Measurements from ENCODE around the gene SUCNR1.
"Not testable (repeated sequence)": the region's sequence is repeated elsewhere in the genome, so short reads cannot be mapped to it uniquely, and the experiment has no call there.

The SUCNR1 gene

DNA sequence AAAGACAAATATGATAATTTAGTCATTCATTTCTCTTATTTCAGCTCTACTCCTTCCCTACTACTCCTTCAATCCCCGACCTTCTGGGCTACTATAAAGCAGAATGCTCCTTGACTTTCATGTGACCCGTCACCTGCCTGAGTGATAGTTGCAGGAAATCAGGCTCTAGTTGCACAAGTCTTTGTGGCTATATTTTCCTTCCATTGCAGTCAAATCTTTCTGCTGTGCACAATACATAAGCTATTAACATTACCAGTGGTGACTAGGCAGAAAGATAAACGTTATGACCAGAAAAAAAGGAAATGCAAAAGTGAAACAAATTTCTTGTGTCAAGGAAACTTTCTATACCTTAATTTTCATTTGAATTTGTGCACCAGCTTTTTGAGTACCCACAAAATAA is 2.3 kb downstream of the SUCNR1 start:
- Histone ChIP-seq H3K36me3 (ENCODE audit: insufficient read depth, insufficient read length, low read length) (no peaks in the 10 kb centered on the region), H3K27me3 (ENCODE audit: insufficient read depth, insufficient read length) (no peaks in the 10 kb centered on the region), H3K9me3 (ENCODE audit: insufficient read depth, low read length) (no peaks in the 10 kb centered on the region), H3K9ac (ENCODE audit: insufficient read length, low read depth) (no peak overlapping the region), H3K4me1 (ENCODE audit: insufficient read depth, insufficient read length) (no peaks in the 10 kb centered on the region), H3K4me3 (ENCODE audit: insufficient read length, low read depth) (no peak overlapping the region)
- TF ChIP-seq SUZ12 (IDR thresholded peaks at IDR 0.05; ENCODE audit: extremely low read depth, insufficient read depth, insufficient read length), result no peak
- TF ChIP-seq YY1 (IDR thresholded peaks at IDR 0.05; ENCODE audit: insufficient read depth, insufficient read length), result no peak
- TF ChIP-seq ZNF274 (IDR thresholded peaks at IDR 0.05; ENCODE audit: low read depth, low read length), result no peak
- DNase-seq (ENCODE audit: low read depth, low spot score), result no peak

DNA sequence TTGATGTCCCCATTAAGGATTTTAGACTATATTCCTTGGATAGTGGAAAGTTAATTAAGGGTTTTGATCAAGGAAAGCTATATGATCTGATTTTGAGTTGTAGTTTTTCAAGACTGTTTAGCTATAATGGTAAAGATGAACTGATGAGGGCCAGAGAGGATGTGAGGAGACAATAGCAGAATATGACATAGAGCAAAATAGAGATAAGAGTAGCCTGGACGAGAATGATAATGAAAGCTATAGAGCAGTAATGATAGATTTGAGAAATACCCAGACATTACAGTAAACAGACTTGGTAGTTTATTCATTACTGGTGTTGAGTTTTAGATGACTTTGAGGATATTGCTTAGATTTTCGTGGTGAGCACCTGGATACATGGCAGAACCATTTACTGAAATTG is 3.8 kb downstream of the SUCNR1 start:
- no peak for DNase-seq (ENCODE audit: low read depth, low spot score)
- no peak overlapping the region for H3K9ac ChIP-seq (ENCODE audit: insufficient read length, low read depth)
- no peak overlapping the region for H3K4me3 ChIP-seq (ENCODE audit: insufficient read length, low read depth)
- H3K9me3 ChIP-seq (ENCODE audit: insufficient read depth, low read length), result no peaks in the 10 kb centered on the region
- H3K36me3 ChIP-seq (ENCODE audit: insufficient read depth, insufficient read length, low read length), result no peaks in the 10 kb centered on the region
- H3K4me1 ChIP-seq (ENCODE audit: insufficient read depth, insufficient read length), result no peaks in the 10 kb centered on the region
- TF ChIP-seq YY1 (IDR thresholded peaks at IDR 0.05; ENCODE audit: insufficient read depth, insufficient read length) (no peak), SUZ12 (IDR thresholded peaks at IDR 0.05; ENCODE audit: extremely low read depth, insufficient read depth, insufficient read length) (no peak), ZNF274 (IDR thresholded peaks at IDR 0.05; ENCODE audit: low read depth, low read length) (no peak)
- no peaks in the 10 kb centered on the region for H3K27me3 ChIP-seq (ENCODE audit: insufficient read depth, insufficient read length)

DNA sequence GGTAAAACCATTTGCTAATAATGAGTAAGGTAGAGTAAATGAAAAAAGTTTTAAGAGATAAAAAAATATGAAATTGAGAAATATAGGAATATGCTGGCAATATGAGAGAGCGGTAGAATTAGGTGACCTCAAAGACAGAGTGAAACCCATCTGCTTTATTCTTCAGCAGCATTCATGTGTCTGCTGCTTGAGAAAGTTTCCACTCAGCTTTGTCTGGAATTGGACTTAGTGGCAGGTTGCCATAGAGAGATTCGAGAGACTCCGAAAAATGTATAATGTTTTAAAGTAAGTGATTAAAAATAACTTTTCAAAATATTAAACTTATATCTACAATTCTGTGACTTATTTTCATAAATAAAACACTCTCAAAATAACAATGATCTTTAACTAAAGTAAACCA is 5.0 kb downstream of the SUCNR1 start:
- H3K36me3 ChIP-seq (ENCODE audit: insufficient read depth, insufficient read length, low read length), result no peaks in the 10 kb centered on the region
- H3K27me3 ChIP-seq (ENCODE audit: insufficient read depth, insufficient read length), result no peaks in the 10 kb centered on the region
- H3K9ac ChIP-seq (ENCODE audit: insufficient read length, low read depth), result no peak overlapping the region
- TF ChIP-seq YY1 (IDR thresholded peaks at IDR 0.05; ENCODE audit: insufficient read depth, insufficient read length) (no peak), SUZ12 (IDR thresholded peaks at IDR 0.05; ENCODE audit: extremely low read depth, insufficient read depth, insufficient read length) (no peak), ZNF274 (IDR thresholded peaks at IDR 0.05; ENCODE audit: low read depth, low read length) (no peak)
- no peak for DNase-seq (ENCODE audit: low read depth, low spot score)
- no peaks in the 10 kb centered on the region for H3K4me1 ChIP-seq (ENCODE audit: insufficient read depth, insufficient read length)
- no peaks in the 10 kb centered on the region for H3K9me3 ChIP-seq (ENCODE audit: insufficient read depth, low read length)
- H3K4me3 ChIP-seq (ENCODE audit: insufficient read length, low read depth), result no peak overlapping the region

DNA sequence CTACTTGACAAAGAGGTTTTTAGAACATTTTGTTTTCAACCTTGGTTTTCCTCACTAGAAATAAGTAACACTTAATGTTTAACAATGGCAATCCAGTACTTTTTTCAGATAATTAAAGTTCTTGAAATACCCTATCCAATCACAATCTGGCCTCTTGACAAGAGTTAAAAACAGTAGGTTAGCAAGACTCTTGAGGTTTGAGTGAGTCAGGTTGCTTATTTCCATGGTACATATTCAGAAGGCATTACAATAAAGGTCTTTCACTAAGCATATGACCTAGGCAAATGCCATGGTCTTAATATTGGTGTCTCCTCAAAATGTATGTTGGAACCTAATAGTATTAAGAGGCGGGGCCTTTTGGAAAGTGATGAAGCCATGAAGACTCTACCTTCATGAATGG is 5.6 kb downstream of the SUCNR1 start:
- TF ChIP-seq YY1 (IDR thresholded peaks at IDR 0.05; ENCODE audit: insufficient read depth, insufficient read length) (no peak), SUZ12 (IDR thresholded peaks at IDR 0.05; ENCODE audit: extremely low read depth, insufficient read depth, insufficient read length) (no peak), ZNF274 (IDR thresholded peaks at IDR 0.05; ENCODE audit: low read depth, low read length) (no peak)
- no peak overlapping the region for H3K4me3 ChIP-seq (ENCODE audit: insufficient read length, low read depth)
- no peak for DNase-seq (ENCODE audit: low read depth, low spot score)
- no peaks in the 10 kb centered on the region for H3K9me3 ChIP-seq (ENCODE audit: insufficient read depth, low read length)
- no peaks in the 10 kb centered on the region for H3K27me3 ChIP-seq (ENCODE audit: insufficient read depth, insufficient read length)
- no peaks in the 10 kb centered on the region for H3K36me3 ChIP-seq (ENCODE audit: insufficient read depth, insufficient read length, low read length)
- no peak overlapping the region for H3K9ac ChIP-seq (ENCODE audit: insufficient read length, low read depth)
- H3K4me1 ChIP-seq (ENCODE audit: insufficient read depth, insufficient read length), result no peaks in the 10 kb centered on the region

DNA sequence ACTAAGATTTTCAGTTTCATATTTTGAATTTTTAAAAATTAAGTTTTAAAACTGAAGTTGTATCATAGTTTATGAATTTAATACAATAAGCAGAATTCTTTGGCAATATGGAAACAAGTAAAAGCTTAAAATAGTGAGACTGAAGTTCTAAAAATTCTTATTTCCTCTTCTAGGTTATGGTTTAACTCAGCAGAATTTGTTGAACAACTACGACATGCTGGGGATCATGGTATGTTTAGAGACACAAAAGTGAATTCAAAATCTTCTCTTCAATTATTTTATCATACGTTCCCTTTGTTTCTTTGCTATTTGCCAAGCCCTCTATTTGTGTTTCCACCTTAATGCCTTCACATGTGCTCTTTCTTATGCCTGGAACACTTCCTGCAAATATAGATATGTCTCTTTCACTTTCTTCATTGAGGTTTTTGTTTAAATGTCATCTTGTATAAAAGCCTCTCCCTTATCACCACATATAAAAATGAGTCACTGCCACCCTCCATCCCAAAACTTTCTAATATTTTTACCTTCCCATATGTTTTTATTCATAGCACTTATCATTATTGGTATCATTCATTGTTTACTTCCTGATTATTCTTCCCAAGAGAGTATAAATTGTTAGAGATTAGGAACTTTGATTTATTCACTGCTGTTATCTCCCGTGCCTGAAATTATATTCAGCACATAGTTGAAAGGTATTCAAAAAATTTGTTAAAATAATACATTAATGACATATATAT is 6.4 kb downstream of the SUCNR1 start:
- Histone ChIP-seq H3K27me3 (ENCODE audit: insufficient read depth, insufficient read length) (no peaks in the 10 kb centered on the region), H3K36me3 (ENCODE audit: insufficient read depth, insufficient read length, low read length) (no peaks in the 10 kb centered on the region), H3K9me3 (ENCODE audit: insufficient read depth, low read length) (no peaks in the 10 kb centered on the region), H3K9ac (ENCODE audit: insufficient read length, low read depth) (no peak overlapping the region), H3K4me3 (ENCODE audit: insufficient read length, low read depth) (no peak overlapping the region), H3K4me1 (ENCODE audit: insufficient read depth, insufficient read length) (no peaks in the 10 kb centered on the region)
- DNase-seq (ENCODE audit: low read depth, low spot score), result no peak
- TF ChIP-seq YY1 (IDR thresholded peaks at IDR 0.05; ENCODE audit: insufficient read depth, insufficient read length), result no peak

DNA sequence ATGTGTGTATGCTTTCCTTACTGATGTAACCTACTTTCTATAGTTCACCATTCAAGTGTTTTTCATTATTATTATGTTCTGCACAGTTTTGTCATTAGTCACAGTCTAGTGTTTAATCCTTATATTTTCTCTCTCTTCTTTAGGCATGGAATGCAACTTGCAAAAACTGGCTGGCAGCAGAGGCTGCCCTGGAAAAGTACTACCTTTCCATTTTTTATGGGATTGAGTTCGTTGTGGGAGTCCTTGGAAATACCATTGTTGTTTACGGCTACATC is 6.9 kb downstream of the SUCNR1 start:
- no peak overlapping the region for H3K9ac ChIP-seq (ENCODE audit: insufficient read length, low read depth)
- TF ChIP-seq YY1 (IDR thresholded peaks at IDR 0.05; ENCODE audit: insufficient read depth, insufficient read length), result no peak
- TF ChIP-seq ZNF274 (IDR thresholded peaks at IDR 0.05; ENCODE audit: low read depth, low read length), result no peak
- no peaks in the 10 kb centered on the region for H3K27me3 ChIP-seq (ENCODE audit: insufficient read depth, insufficient read length)
- no peak for DNase-seq (ENCODE audit: low read depth, low spot score)
- H3K9me3 ChIP-seq (ENCODE audit: insufficient read depth, low read length), result no peaks in the 10 kb centered on the region
- H3K4me1 ChIP-seq (ENCODE audit: insufficient read depth, insufficient read length), result no peaks in the 10 kb centered on the region
- H3K36me3 ChIP-seq (ENCODE audit: insufficient read depth, insufficient read length, low read length), result no peaks in the 10 kb centered on the region
- H3K4me3 ChIP-seq (ENCODE audit: insufficient read length, low read depth), result no peak overlapping the region

DNA sequence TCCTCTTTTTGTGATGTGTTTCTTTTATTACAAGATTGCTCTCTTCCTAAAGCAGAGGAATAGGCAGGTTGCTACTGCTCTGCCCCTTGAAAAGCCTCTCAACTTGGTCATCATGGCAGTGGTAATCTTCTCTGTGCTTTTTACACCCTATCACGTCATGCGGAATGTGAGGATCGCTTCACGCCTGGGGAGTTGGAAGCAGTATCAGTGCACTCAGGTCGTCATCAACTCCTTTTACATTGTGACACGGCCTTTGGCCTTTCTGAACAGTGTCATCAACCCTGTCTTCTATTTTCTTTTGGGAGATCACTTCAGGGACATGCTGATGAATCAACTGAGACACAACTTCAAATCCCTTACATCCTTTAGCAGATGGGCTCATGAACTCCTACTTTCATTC is 7.7 kb downstream of the SUCNR1 start:
- no peak for TF ChIP-seq SUZ12 (IDR thresholded peaks at IDR 0.05; ENCODE audit: extremely low read depth, insufficient read depth, insufficient read length)
- TF ChIP-seq ZNF274 (IDR thresholded peaks at IDR 0.05; ENCODE audit: low read depth, low read length), result no peak
- no peak for TF ChIP-seq YY1 (IDR thresholded peaks at IDR 0.05; ENCODE audit: insufficient read depth, insufficient read length)
- H3K27me3 ChIP-seq (ENCODE audit: insufficient read depth, insufficient read length), result no peaks in the 10 kb centered on the region

DNA sequence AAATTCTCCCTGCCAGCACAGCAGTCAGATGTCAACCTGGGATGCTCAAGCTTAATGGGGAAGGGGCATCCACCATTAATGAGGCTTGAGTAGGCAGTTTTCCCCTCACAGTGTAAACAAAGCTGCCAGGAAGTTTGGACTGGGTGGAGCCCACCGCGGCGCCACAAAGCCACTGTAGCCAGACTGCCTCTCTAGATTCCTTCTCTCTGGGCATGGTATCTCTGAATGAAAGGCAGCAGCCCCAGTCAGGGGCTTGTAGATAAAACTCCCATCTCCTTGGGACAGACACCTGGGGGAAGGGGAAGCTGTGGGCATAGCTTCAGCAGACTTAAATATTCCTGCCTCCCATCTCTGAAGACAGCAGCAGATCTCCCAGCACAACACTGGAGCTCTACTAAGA is 12.0 kb downstream of the SUCNR1 start:
- not testable (repeated sequence) for H3K9ac ChIP-seq (ENCODE audit: insufficient read length, low read depth); H3K27me3 ChIP-seq (ENCODE audit: insufficient read depth, insufficient read length); H3K4me3 ChIP-seq (ENCODE audit: insufficient read length, low read depth); DNase-seq (ENCODE audit: low read depth, low spot score); H3K4me1 ChIP-seq (ENCODE audit: insufficient read depth, insufficient read length); H3K36me3 ChIP-seq (ENCODE audit: insufficient read depth, insufficient read length, low read length); H3K9me3 ChIP-seq (ENCODE audit: insufficient read depth, low read length)

More for the DNA sequence above, 7.7 kb downstream of the SUCNR1 start:
- H3K4me1 ChIP-seq (ENCODE audit: insufficient read depth, insufficient read length), result no peaks in the 10 kb centered on the region
- no peaks in the 10 kb centered on the region for H3K9me3 ChIP-seq (ENCODE audit: insufficient read depth, low read length)
- no peak overlapping the region for H3K9ac ChIP-seq (ENCODE audit: insufficient read length, low read depth)
- no peak for DNase-seq (ENCODE audit: low read depth, low spot score)
- H3K36me3 ChIP-seq (ENCODE audit: insufficient read depth, insufficient read length, low read length), result no peaks in the 10 kb centered on the region
- H3K4me3 ChIP-seq (ENCODE audit: insufficient read length, low read depth), result no peak overlapping the region

DNA sequence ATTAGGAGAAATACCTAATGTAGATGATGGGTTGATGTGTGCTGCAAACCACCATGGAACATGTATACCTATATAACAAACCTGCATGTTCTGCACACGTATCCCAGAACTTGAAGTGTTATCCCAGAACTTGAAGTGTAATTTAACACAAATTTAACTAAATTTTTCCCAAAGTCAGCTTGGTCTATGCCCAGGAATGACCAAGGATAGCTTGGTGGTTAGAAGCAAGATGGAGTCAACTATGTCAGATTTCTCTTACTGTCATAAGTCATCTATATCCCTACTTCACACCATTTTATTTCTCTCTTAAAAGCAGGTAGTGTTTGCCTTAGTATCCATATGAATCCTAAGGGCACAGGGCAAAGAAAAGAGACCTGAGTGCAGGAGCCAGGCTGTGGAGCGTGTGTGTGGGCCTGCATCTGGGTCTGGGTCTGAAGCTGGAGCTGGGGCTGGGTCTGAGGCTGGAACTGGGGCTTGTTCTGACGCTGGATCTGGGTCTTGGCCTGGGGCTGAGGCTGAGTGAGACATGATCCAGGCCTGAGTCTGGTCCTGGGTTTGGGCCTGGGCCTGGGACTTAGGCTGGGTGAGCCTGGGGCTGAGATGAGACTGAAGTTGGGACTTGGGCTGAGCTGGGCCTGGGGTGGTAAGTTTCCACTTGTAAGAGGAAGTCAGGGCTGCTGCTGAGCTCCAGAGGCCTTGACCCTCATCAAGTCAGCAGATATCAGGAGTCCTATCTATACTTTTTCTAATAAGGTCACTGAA is 14.2 kb downstream of the SUCNR1 start:
- not testable (repeated sequence) for H3K27me3 ChIP-seq (ENCODE audit: insufficient read depth, insufficient read length); H3K9ac ChIP-seq (ENCODE audit: insufficient read length, low read depth); H3K9me3 ChIP-seq (ENCODE audit: insufficient read depth, low read length); DNase-seq (ENCODE audit: low read depth, low spot score); H3K36me3 ChIP-seq (ENCODE audit: insufficient read depth, insufficient read length, low read length); H3K4me3 ChIP-seq (ENCODE audit: insufficient read length, low read depth); H3K4me1 ChIP-seq (ENCODE audit: insufficient read depth, insufficient read length)

Measured in NT2/D1 (cell line).